ENCODE data around the gene KAT8. TPM values are rescaled to one million over a fixed set of nuclear protein-coding genes. Genes with fewer than 3 reads are reported as not detected.
"Not testable (repeated sequence)": the region's sequence is repeated elsewhere in the genome, so short reads cannot be mapped to it uniquely, and the experiment has no call there.

Gene KAT8
- total and polyA plus RNA-seq, 2 experiments from 2014 or later = 63.0 to 112 TPM

DNA sequence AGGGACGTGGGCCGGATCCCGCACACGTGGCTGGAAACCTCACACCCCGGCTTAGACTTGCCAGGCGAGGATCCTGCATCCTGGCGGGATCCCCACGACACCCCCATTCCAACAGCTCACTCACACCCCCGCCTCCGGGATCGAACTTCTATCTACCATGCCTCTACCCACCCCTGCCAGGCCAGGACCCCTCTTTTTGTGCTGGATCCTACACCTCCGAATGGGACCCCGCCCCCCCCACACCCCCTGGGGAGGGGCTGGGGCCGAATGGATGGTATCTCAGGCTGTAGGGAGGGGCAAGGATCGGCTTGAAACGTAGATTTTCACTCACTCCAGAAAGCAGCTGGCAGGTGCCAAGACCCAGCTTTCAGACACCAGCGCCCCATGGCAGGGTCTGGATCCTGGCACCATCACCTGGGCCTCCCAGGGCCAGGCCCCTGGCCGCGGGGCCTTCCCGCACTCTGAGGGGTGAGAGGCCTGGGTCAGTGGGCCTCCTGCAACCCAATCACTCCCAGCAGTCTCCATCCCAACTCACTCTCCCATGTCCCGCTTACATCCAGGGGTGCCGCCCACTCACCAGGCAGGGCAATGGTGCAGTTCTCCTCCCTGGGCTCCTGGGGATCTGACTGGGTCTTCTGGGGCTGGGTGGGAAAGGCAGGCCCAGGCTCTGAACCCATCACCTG lies 25.7 kb downstream of the KAT8 start:
- Histone ChIP-seq H3K27ac (no peak overlapping the region), H3K4me3 (no peak overlapping the region), H3K27me3 (peaks cover 26% of the 10 kb centered on the region), H3K9me3 (ENCODE audit: low read depth) (no peaks in the 10 kb centered on the region), H3K36me3 (no peaks in the 10 kb centered on the region), H3K4me1 (ENCODE audit: low read depth) (peaks cover 7% of the 10 kb centered on the region)
- no peak for TF ChIP-seq CTCF (IDR thresholded peaks at IDR 0.05; ENCODE audit: low read depth, low read length)
- no peak for DNase-seq (ENCODE audit: low read depth in 1 of 2, low spot score in 1 of 2)

- H3K4me3 ChIP-seq = no peak overlapping the region
- peaks cover 31% of the 10 kb centered on the region for H3K27me3 ChIP-seq
- no peak for DNase-seq (ENCODE audit: low read depth in 1 of 2, low spot score in 1 of 2)
- H3K27ac ChIP-seq = no peak overlapping the region
- peaks cover 7% of the 10 kb centered on the region for H3K4me1 ChIP-seq (ENCODE audit: low read depth)
- no peaks in the 10 kb centered on the region for H3K9me3 ChIP-seq (ENCODE audit: low read depth)
- no peak for TF ChIP-seq CTCF (IDR thresholded peaks at IDR 0.05; ENCODE audit: low read depth, low read length)
- no peaks in the 10 kb centered on the region for H3K36me3 ChIP-seq
These were observed 26.3 kb downstream of the KAT8 start for GRCh38 chr16:31143694-31144148.

- not testable (repeated sequence) for H3K27ac ChIP-seq; H3K36me3 ChIP-seq; H3K9me3 ChIP-seq (ENCODE audit: low read depth); H3K4me1 ChIP-seq (ENCODE audit: low read depth); H3K4me3 ChIP-seq
- peak in 1 of 2 donors; percentile 17 for DNase-seq (ENCODE audit: low read depth in 1 of 2, low spot score in 1 of 2)
- H3K27me3 ChIP-seq = peaks cover 38% of the 10 kb centered on the region
These were observed 27.0 kb downstream of the KAT8 start for GRCh38 chr16:31144418-31144817.

- no peak for DNase-seq (ENCODE audit: low read depth in 1 of 2, low spot score in 1 of 2)
- Histone ChIP-seq H3K27ac (no peak overlapping the region), H3K27me3 (peaks cover 42% of the 10 kb centered on the region), H3K36me3 (no peaks in the 10 kb centered on the region), H3K4me1 (ENCODE audit: low read depth) (peaks cover 7% of the 10 kb centered on the region), H3K9me3 (ENCODE audit: low read depth) (no peaks in the 10 kb centered on the region), H3K4me3 (no peak overlapping the region)
- no peak for TF ChIP-seq CTCF (IDR thresholded peaks at IDR 0.05; ENCODE audit: low read depth, low read length)
These were observed 28.0 kb downstream of the KAT8 start for GRCh38 chr16:31145398-31145990.

DNA sequence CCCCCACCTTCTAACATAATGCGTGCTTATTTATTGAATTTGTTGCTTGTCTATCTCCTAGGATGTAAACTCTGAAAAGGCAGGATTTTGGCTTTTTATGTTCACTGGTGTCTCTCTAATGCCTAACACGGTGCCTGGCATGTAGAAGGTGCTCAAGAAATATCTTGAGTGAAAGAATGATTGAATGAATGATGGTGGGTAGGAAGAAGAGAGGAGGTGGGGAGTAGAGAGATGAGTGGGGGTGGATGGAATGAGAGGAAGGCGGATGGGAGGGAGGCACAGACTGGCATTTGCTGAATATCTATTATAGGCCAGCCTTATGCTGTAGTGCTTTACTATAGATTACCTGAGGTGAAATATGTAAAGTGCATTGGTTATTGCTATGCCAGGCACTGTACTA lies 30.1 kb downstream of the KAT8 start:
- no peak overlapping the region for H3K4me3 ChIP-seq

More for the DNA sequence above, 30.1 kb downstream of the KAT8 start:
- no peak for TF ChIP-seq CTCF (IDR thresholded peaks at IDR 0.05; ENCODE audit: low read depth, low read length)
- no peaks in the 10 kb centered on the region for H3K9me3 ChIP-seq (ENCODE audit: low read depth)
- H3K27me3 ChIP-seq = peaks cover 42% of the 10 kb centered on the region
- no peaks in the 10 kb centered on the region for H3K36me3 ChIP-seq
- no peak overlapping the region for H3K27ac ChIP-seq
- no peaks in the 10 kb centered on the region for H3K4me1 ChIP-seq (ENCODE audit: low read depth)
- DNase-seq (ENCODE audit: low read depth in 1 of 2, low spot score in 1 of 2) = no peak
